NOMO-1 treated with dmso at 0.1 percent for 144 hours (cell line): ENCODE data around the gene CXCL16.
"Not testable (repeated sequence)": the region's sequence is repeated elsewhere in the genome, so short reads cannot be mapped to it uniquely, and the experiment has no call there.

ENCODE experiments used
- DNase-seq: peaks from one replicate; lab custom pipeline; 2025; ENCODE audit not compliant: unreplicated experiment; lab: John Stamatoyannopoulos, UW

Gene CXCL16

DNA sequence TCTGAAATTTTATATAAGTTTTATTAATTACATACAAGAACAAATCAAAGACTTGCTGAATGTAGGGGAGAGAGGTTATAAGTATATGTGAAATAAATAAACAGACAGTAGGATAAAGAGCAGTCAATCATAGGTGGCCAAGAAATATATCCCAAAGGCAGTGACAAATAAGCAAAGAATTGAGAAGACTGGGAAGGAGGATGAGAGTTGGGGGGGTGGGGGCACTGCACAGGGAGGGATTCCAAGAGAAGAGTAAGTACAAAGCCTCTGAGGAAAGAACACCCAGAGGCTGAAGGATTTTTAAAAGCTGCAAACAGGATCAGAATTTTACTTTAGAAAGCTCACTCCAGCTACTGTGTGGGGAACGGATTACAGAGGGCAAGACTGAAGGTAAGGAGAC is 38.6 kb downstream of the CXCL16 start:
- no peak for DNase-seq

DNA sequence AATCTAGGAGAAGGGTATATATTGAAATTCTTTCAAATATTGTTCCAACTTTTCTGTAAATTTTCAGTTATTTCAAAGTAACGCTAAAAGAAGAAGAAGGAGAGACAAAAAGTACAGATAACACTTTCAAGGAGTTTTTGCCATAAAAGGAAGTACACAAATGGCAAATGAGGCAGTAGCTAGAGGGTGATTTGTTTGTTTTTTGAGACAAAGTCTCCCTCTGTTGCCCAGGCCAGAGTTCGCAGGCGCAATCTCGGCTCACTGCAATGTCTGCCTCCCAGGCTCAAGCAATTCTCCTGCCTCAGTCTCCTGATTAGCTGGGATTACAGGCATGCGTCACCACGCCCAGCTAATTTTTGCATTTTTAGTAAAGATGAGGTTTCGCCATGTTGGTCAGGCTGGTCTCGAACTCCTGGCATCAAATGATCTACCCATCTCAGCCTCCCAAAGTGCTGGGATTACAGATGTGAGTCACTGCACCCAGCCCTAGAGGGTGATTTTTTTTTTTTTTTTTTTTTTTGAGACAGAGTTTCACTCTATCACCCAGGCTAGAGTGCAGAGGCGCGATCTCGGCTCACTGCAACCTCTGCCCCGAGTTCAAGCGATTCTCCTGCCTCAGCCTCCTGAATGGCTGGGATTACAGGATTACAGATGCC is 40.2 kb downstream of the CXCL16 start:
- not testable (repeated sequence) for DNase-seq

DNA sequence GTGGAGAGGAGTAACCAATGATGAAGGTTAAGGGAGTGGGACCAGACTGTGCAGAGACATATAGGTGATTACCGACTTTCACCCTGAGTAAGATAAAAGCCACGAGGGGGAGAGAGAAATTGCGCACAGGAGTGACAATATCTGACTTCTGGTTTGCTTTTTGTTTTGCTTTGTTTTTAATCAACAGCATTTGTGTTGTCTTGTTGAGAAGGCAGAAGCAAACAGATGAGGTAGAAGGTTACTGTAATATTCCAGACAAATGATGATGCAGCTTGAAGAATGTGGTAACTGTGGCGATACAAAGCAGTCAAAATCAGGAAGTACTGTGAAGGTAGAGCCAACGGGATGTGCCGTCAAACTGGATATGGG is 43.3 kb downstream of the CXCL16 start:
- DNase-seq = no peak

DNA sequence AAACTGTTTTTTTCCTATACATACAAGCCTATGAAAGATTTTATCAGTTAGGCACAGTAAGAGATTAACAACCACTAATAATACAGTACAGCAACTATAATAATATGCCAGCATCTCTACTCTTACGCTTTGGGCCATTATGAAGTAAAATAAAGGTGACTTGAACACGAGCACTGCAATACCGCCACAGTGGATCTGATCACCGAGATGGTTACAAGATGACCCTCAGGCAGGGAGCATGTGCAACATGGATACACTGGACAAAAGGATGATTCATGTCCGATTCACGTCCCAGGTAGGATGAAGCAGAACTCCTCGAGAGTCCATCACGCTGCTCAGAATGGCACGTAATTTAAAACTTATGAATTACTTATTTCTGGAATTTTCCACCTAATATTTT is 46.3 kb downstream of the CXCL16 start:
- no peak for DNase-seq

DNA sequence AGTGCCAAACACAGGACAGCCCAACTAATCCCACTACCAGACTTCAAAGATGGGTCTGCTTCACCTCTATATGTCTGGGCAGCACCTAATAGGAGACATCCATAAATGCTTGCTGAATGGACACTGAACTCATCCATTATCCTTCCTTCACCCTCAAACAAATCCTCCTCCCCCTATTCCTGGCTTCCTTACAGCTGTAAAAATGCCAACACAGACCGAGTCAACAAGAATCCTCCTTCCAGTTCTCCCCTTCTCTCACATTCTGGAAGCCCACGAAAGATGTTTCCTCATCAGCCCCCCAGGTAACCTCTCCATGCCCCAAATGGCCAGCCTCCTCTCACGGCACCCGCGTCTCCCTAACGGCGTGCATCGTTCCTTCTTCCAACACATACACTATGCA is 48.0 kb downstream of the CXCL16 start:
- DNase-seq = no peak

GRCh38 chr17:4690745-4691144 is 49.0 kb downstream of the CXCL16 start:
- DNase-seq = no peak

- DNase-seq = not testable (repeated sequence)
These were observed 49.9 kb downstream of the CXCL16 start for GRCh38 chr17:4689872-4690271.

DNA sequence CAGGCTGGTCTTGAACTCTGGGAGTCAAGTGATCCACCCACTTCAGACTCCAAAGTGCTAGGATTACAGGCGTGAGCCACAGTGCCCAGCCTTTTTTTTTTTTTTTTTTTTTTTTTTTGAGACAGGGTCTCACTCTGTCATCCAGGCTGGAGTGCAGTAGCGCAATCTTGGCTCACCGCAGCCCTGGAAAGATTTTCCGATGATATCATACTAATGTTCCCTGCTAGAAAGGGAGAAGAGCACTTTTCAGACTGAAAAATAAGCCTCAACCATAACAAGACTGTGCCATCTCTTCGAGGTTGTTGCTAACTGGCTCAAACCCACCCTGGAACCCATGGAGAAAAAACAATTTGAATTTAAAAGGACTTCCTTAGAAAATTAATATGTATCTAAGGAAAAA is 56.0 kb downstream of the CXCL16 start:
- DNase-seq = not testable (repeated sequence)
